ENCODE measurements around the gene PDE6A. TPM values are rescaled to one million over a fixed set of nuclear protein-coding genes. Genes with fewer than 3 reads are reported as not detected.

The PDE6A gene
- total RNA-seq, 1 donor from 2014 or later, result not detected

GRCh38 chr5:149823375-149823774, 121.2 kb downstream of the PDE6A start:
- FAIRE-seq (no peak), DNase-seq (ENCODE audit: low spot score in 2 of 2) (no peak)

- FAIRE-seq (no peak), DNase-seq (ENCODE audit: low spot score in 2 of 2) (no peak)
These were observed 122.3 kb downstream of the PDE6A start for GRCh38 chr5:149822301-149822700.

GRCh38 chr5:149820536-149821510, 123.8 kb downstream of the PDE6A start:
- DNase-seq (ENCODE audit: low spot score in 2 of 2) (no peak), FAIRE-seq (no peak)

- no peak for FAIRE-seq
- no peak for DNase-seq (ENCODE audit: low spot score in 2 of 2)
These were observed 124.6 kb downstream of the PDE6A start for GRCh38 chr5:149820012-149820411.

GRCh38 chr5:149818116-149818515, 126.5 kb downstream of the PDE6A start:
- FAIRE-seq (no peak), DNase-seq (ENCODE audit: low spot score in 2 of 2) (no peak)

- DNase-seq (ENCODE audit: low spot score in 2 of 2) (no peak), FAIRE-seq (no peak)
These were observed 127.0 kb downstream of the PDE6A start for GRCh38 chr5:149817539-149818060.

GRCh38 chr5:149816661-149817060, 127.9 kb downstream of the PDE6A start:
- DNase-seq (ENCODE audit: low spot score in 2 of 2) (no peak), FAIRE-seq (no peak)

GRCh38 chr5:149811453-149811852, 133.1 kb downstream of the PDE6A start:
- no peak for DNase-seq (ENCODE audit: low spot score in 2 of 2)
- FAIRE-seq, result no peak

GRCh38 chr5:149810856-149811255, 133.7 kb downstream of the PDE6A start:
- FAIRE-seq, result no peak

GRCh38 chr5:149809931-149810691, 134.5 kb downstream of the PDE6A start:
- DNase-seq (ENCODE audit: low spot score in 2 of 2) (no peak), FAIRE-seq (no peak)

More at GRCh38 chr5:149810856-149811255, 133.7 kb downstream of the PDE6A start:
- DNase-seq (ENCODE audit: low spot score in 2 of 2), result no peak

GRCh38 chr5:149808264-149808982, 136.2 kb downstream of the PDE6A start:
- no peak for DNase-seq (ENCODE audit: low spot score in 2 of 2)
- no peak for FAIRE-seq

Small RNAs within 50 kb of the gene (small RNA-seq; reads per million reads assigned to genes)
- gene RF00019, result not detected

Other genes starting within 250 kb of the PDE6A start
- 0.82 TPM for gene PPARGC1B, start 214.5 kb downstream of the PDE6A start, total RNA-seq
- 16.3 TPM for gene SLC26A2, start 16.0 kb upstream of the PDE6A start, total RNA-seq
- gene TIGD6, start 55.9 kb upstream of the PDE6A start, total RNA-seq, result 4.1 TPM
- 21.2 TPM for gene HMGXB3, start 55.9 kb upstream of the PDE6A start, total RNA-seq
- gene CSF1R, start 141.8 kb upstream of the PDE6A start, total RNA-seq, result 5.3 TPM
- 12.2 TPM for gene PDGFRB, start 211.1 kb upstream of the PDE6A start, total RNA-seq
- gene CDX1, start 222.0 kb upstream of the PDE6A start, total RNA-seq, result not detected
- gene SLC6A7, start 245.3 kb upstream of the PDE6A start, total RNA-seq, result 2.9 TPM

Data from frontal cortex (tissue), 4 donors.